Fibroblast of skin of left quadriceps (primary cell): ENCODE data around the gene COPS2.

Source experiments
- DNase-seq, 2 experiments: peaks; one replicate each; pipeline ENCODE4 v3.0.0-alpha.2; 2013; ENCODE audit warnings: low read depth in 2 of 2

The COPS2 gene

GRCh38 chr15:49155834-49156627 lies 632 bp upstream of the COPS2 start:
- no peak for DNase-seq

GRCh38 chr15:49154799-49155109 lies 645 bp downstream of the COPS2 start:
- no peak for DNase-seq

- no peak for DNase-seq
Measured at GRCh38 chr15:49154359-49154758, 1.0 kb downstream of the COPS2 start.

GRCh38 chr15:49152552-49153312 lies 2.7 kb downstream of the COPS2 start:
- DNase-seq = no peak

- no peak for DNase-seq
Measured at GRCh38 chr15:49151831-49152230, 3.6 kb downstream of the COPS2 start.

- DNase-seq = no peak
Measured at GRCh38 chr15:49148727-49149126, 6.7 kb downstream of the COPS2 start.

- no peak for DNase-seq
Measured at GRCh38 chr15:49148298-49148697, 7.1 kb downstream of the COPS2 start.

- peak; percentile 35 to 41 for DNase-seq
Measured at GRCh38 chr15:49145651-49146609, 9.5 kb downstream of the COPS2 start.

GRCh38 chr15:49137861-49138260 lies 17.5 kb downstream of the COPS2 start:
- DNase-seq = no peak

- peak; percentile 54 to 55 for DNase-seq
Measured at GRCh38 chr15:49135911-49136310, 19.5 kb downstream of the COPS2 start.

- no peak for DNase-seq
Measured at GRCh38 chr15:49135342-49135857, 20.0 kb downstream of the COPS2 start.

- DNase-seq = no peak
Measured at GRCh38 chr15:49134683-49135341, 20.6 kb downstream of the COPS2 start.

- no peak for DNase-seq
Measured at GRCh38 chr15:49131403-49131802, 24.0 kb downstream of the COPS2 start.

GRCh38 chr15:49124371-49124770 lies 31.0 kb downstream of the COPS2 start:
- DNase-seq = no peak

- no peak for DNase-seq
Measured at GRCh38 chr15:49122541-49123062, 32.8 kb downstream of the COPS2 start.

GRCh38 chr15:49121901-49122300 lies 33.5 kb downstream of the COPS2 start:
- DNase-seq = no peak

GRCh38 chr15:49120832-49121231 lies 34.6 kb downstream of the COPS2 start:
- DNase-seq = no peak

GRCh38 chr15:49116108-49116857 lies 39.1 kb downstream of the COPS2 start:
- DNase-seq = no peak

GRCh38 chr15:49115062-49115461 lies 40.3 kb downstream of the COPS2 start:
- no peak for DNase-seq

- DNase-seq = no peak
Measured at GRCh38 chr15:49110158-49110944, 45.0 kb downstream of the COPS2 start.
